HCT116 (cell line): ENCODE data around the gene TEX55. TPM values are rescaled to one million over a fixed set of nuclear protein-coding genes. Genes with fewer than 3 reads are reported as not detected.

ENCODE experiments used
- ATAC-seq: fragments of 200-7000 bp; cut with Tn5 transposase; 2 replicates; pipeline ENCODE4 v1.9.1; 2020; ENCODE audit warnings: mild to moderate bottlenecking, moderate library complexity
- BruUV-seq: library from RNA; stranded (reverse); fragments of 400-500 nt; replicated peaks from 2 replicates; lab custom pipeline; 2021; lab: Mats Ljungman, UMichigan
- CTCF ChIA-PET: fragments of 300-600 bp; sonication (Branson Sonifier 250); formaldehyde crosslinking; loops from one replicate; lab custom pipeline; 2021; ENCODE audit warnings: antibody characterized with exemption; lab: Charles Lee
- POLR2A ChIA-PET: fragments of 300-600, 350-600 bp; sonication (Branson Sonifier 250); formaldehyde crosslinking; loops from one replicate; lab custom pipeline; 2021; ENCODE audit warnings: antibody characterized with exemption; lab: Charles Lee
- RAD21 ChIA-PET, 2 experiments: fragments of 300-600 bp; sonication (Branson Sonifier 250); formaldehyde crosslinking; loops; one replicate each; lab custom pipeline; 2023; ENCODE audit warnings: low total read pairs in 2 of 2; ENCODE audit not compliant: uncharacterized antibody in 2 of 2, unreplicated experiment in 2 of 2, low non-redundant PET in 1 of 2; lab: Charles Lee
- DNase-seq: peaks from one replicate; pipeline ENCODE4 v3.0.0-alpha.2; 2010; ENCODE audit warnings: low read depth, low spot score
- H2AFZ ChIP-seq: fragments of 200-600 bp; shearing (Covaris generic), sonication (generic); 2 replicates; pipeline ENCODE4 v1.6.1; 2017; ENCODE audit warnings: low read depth, mixed run types, mixed read lengths, antibody characterized with exemption, low read length; ENCODE audit not compliant: poor library complexity, severe bottlenecking
- H3K27ac ChIP-seq: 2 replicates; pipeline ENCODE4 v1.5.1; 2012; ENCODE audit warnings: low read depth, low read length
- H3K27me3 ChIP-seq: fragments of 200-600 bp; sonication (generic); 2 replicates; pipeline ENCODE4 v1.6.1; 2016; ENCODE audit warnings: mixed run types, low read length, mixed read lengths; ENCODE audit not compliant: insufficient read depth
- H3K36me3 ChIP-seq, 2 experiments: fragments of 200-500 bp in 1 of 2; fragments of 200-600 bp in 1 of 2; sonication (Bioruptor generic) in 1 of 2; sonication (generic) in 1 of 2; 2 replicates each; pipeline versions ENCODE4 v1.5.1 to v1.6.1; 2014 to 2016; ENCODE audit warnings: low read length in 2 of 2, inconsistent platforms in 1 of 2, mixed read lengths in 1 of 2, mixed run types in 1 of 2; ENCODE audit not compliant: insufficient read depth in 2 of 2, control insufficient read depth in 1 of 2
- H3K4me1 ChIP-seq, 2 experiments: fragments of 200-600 bp in 1 of 2; sonication (generic) in 1 of 2; 2 replicates each; pipeline versions ENCODE4 v1.5.1 to v1.6.1; 2012 to 2017; ENCODE audit warnings: low read length in 2 of 2, inconsistent platforms in 1 of 2, mild to moderate bottlenecking in 1 of 2, mixed read lengths in 1 of 2, mixed run types in 1 of 2, moderate library complexity in 1 of 2; ENCODE audit not compliant: insufficient read depth in 2 of 2, control insufficient read depth in 1 of 2
- H3K4me2 ChIP-seq: fragments of 200-600 bp; sonication (generic); 2 replicates; pipeline ENCODE4 v1.6.1; 2017; ENCODE audit warnings: mixed run types, low read length, mixed read lengths
- H3K4me3 ChIP-seq, 2 experiments: fragments of 200-600 bp in 1 of 2; sonication (generic) in 1 of 2; replicated peaks in 1 of 2; 2 replicates each; pipeline ENCODE4 v1.5.1; 2011 to 2016; ENCODE audit warnings: low read length in 2 of 2, control low read depth in 1 of 2, low read depth in 1 of 2, mild to moderate bottlenecking in 1 of 2, mixed read lengths in 1 of 2, mixed run types in 1 of 2
- H3K79me2 ChIP-seq: fragments of 200-600 bp; sonication (generic); 2 replicates; pipeline ENCODE4 v1.6.1; 2017; ENCODE audit warnings: mild to moderate bottlenecking, mixed run types, low read length, moderate library complexity, mixed read lengths; ENCODE audit not compliant: insufficient read depth
- H3K9ac ChIP-seq: fragments of 200-600 bp; sonication (generic); 2 replicates; pipeline ENCODE4 v1.6.1; 2016; ENCODE audit warnings: low read length, mixed read lengths
- H3K9me2 ChIP-seq: fragments of 200-600 bp; sonication (generic), shearing (Covaris generic); 2 replicates; pipeline ENCODE4 v1.6.1; 2017; ENCODE audit warnings: mixed run types, mild to moderate bottlenecking, moderate library complexity; ENCODE audit not compliant: insufficient read depth
- H3K9me3 ChIP-seq, 2 experiments: fragments of 200-500 bp in 1 of 2; fragments of 200-600 bp in 1 of 2; sonication (Bioruptor generic) in 1 of 2; sonication (generic) in 1 of 2; 2 replicates each; pipeline ENCODE4 v1.6.1; 2014 to 2017; ENCODE audit warnings: low read length in 2 of 2, mixed read lengths in 2 of 2, inconsistent platforms in 1 of 2, low read depth in 1 of 2, mild to moderate bottlenecking in 1 of 2, mixed run types in 1 of 2, moderate library complexity in 1 of 2; ENCODE audit not compliant: control insufficient read depth in 1 of 2, insufficient read depth in 1 of 2
- H4K20me1 ChIP-seq: fragments of 200-600 bp; sonication (generic), shearing (Covaris generic); 2 replicates; pipeline ENCODE4 v1.6.1; 2017; ENCODE audit warnings: mixed run types, mild to moderate bottlenecking, moderate library complexity; ENCODE audit not compliant: insufficient read depth
- ATF3 ChIP-seq: IDR thresholded peaks from 2 replicates; pipeline ENCODE4 v1.6.1; 2012
- ELF1 ChIP-seq: IDR thresholded peaks from 2 replicates; pipeline ENCODE4 v1.6.1; 2012; ENCODE audit warnings: low read depth, borderline replicate concordance
- EZH2 ChIP-seq: fragments of 200-600 bp; sonication (generic); IDR thresholded peaks from 2 replicates; pipeline ENCODE4 v1.6.1; 2017; ENCODE audit warnings: antibody characterized with exemption, mixed run types
- EZH2phosphoT487 ChIP-seq: fragments of 200-600 bp; IDR thresholded peaks from 2 replicates; pipeline ENCODE4 v1.6.1; 2018; ENCODE audit warnings: antibody characterized with exemption, borderline replicate concordance
- FOSL1 ChIP-seq: IDR thresholded peaks from 2 replicates; pipeline ENCODE4 v1.6.1; 2012; ENCODE audit warnings: low read depth
- MAX ChIP-seq: IDR thresholded peaks from 2 replicates; pipeline ENCODE4 v1.6.1; 2012
- POLR2A ChIP-seq: IDR thresholded peaks from 2 replicates; pipeline ENCODE4 v1.7.0; 2011; ENCODE audit warnings: borderline replicate concordance; ENCODE audit not compliant: insufficient read depth, insufficient read length; ENCODE audit errors: extremely low read depth
- RAD21 ChIP-seq: IDR thresholded peaks from 2 replicates; pipeline ENCODE4 v1.6.1; 2012; ENCODE audit warnings: low read depth, mild to moderate bottlenecking
- REST ChIP-seq: IDR thresholded peaks from 2 replicates; pipeline ENCODE4 v1.6.1; 2012; ENCODE audit warnings: low read depth
- SP1 ChIP-seq: IDR thresholded peaks from 2 replicates; pipeline ENCODE4 v1.6.1; 2012; ENCODE audit warnings: low read depth
- SRF ChIP-seq: IDR thresholded peaks from 2 replicates; pipeline ENCODE4 v1.6.1; 2012; ENCODE audit warnings: low read depth
- YY1 ChIP-seq: IDR thresholded peaks from 2 replicates; pipeline ENCODE4 v1.6.1; 2011; ENCODE audit warnings: low read length, low read depth, moderate library complexity, mild to moderate bottlenecking; ENCODE audit not compliant: insufficient replicate concordance; ENCODE audit errors: extremely low read depth
- ZNF274 ChIP-seq: fragments of 200-500 bp; sonication (Bioruptor generic); IDR thresholded peaks from 2 replicates; pipeline ENCODE4 v1.6.1; 2014; ENCODE audit warnings: mild to moderate bottlenecking, low read depth, low read length, inconsistent platforms
- intact Hi-C: fragments of 100-400 bp; cut with micrococcal nuclease; formaldehyde crosslinking; loops from 2 replicates; pipeline ENCODE4 v1.10.0; 2022
- total RNA-seq: library from RNA; stranded (reverse); gene quantifications from one replicate; pipeline ENCODE4 v1.2.1, GENCODE V29; 2021; ENCODE audit not compliant: unreplicated experiment

The TEX55 gene
- total RNA-seq, 1 experiment from 2014 or later = not detected

- TF ChIP-seq EZH2phosphoT487 (no peak), ZNF274 (no peak), SP1 (no peak), ATF3 (no peak), YY1 (no peak), SRF (no peak), EZH2 (no peak), RAD21 (no peak)
Observed at GRCh38 chr3:119181765-119182164, 35.8 kb downstream of the TEX55 start (continued).

GRCh38 chr3:119184111-119184510, 38.1 kb downstream of the TEX55 start:
- no peaks in the 10 kb centered on the region for H3K4me1 ChIP-seq
- POLR2A ChIA-PET = no interaction called here

More at GRCh38 chr3:119184111-119184510, 38.1 kb downstream of the TEX55 start:
- no peak overlapping the region for H3K4me2 ChIP-seq
- H4K20me1 ChIP-seq = no peaks in the 10 kb centered on the region
- RAD21 ChIA-PET = no interaction called here
- H3K9me3 ChIP-seq = no peaks in the 10 kb centered on the region
- H3K79me2 ChIP-seq = no peaks in the 10 kb centered on the region
- TF ChIP-seq EZH2 (no peak), REST (no peak), SP1 (no peak), SRF (no peak), ELF1 (no peak), MAX (no peak), FOSL1 (no peak), RAD21 (no peak), POLR2A (no peak), EZH2phosphoT487 (no peak), YY1 (no peak)
- TF ChIP-seq, all 23 proteins: peak for 0
- H3K36me3 ChIP-seq = no peaks in the 10 kb centered on the region
- H3K9ac ChIP-seq = no peak overlapping the region
- no peak overlapping the region for H2AFZ ChIP-seq
- no peak overlapping the region for H3K27ac ChIP-seq
- H3K9me2 ChIP-seq = no peaks in the 10 kb centered on the region
- CTCF ChIA-PET = no interaction called here
- BruUV-seq = no TSS peak
- intact Hi-C loops = no loop called here
- ATAC-seq = no peak
- H3K27me3 ChIP-seq = no peaks in the 10 kb centered on the region
- no peak for DNase-seq
- no peak overlapping the region for H3K4me3 ChIP-seq
